Suppressor macrophage (primary cell): ENCODE measurements around the gene SH3BGRL.
"Not testable (repeated sequence)": the region's sequence is repeated elsewhere in the genome, so short reads cannot be mapped to it uniquely, and the experiment has no call there.

Experiments used
- DNase-seq, 4 experiments: peaks; one replicate each; pipeline ENCODE4 v3.0.0-alpha.2; 2020 to 2022

The SH3BGRL gene

GRCh38 chrX:81259714-81260395 lies 58.0 kb downstream of the SH3BGRL start:
- peak in 2 of 4 experiments; percentile 3 to 5 for DNase-seq

GRCh38 chrX:81261576-81261975 lies 59.7 kb downstream of the SH3BGRL start:
- no peak for DNase-seq

- DNase-seq, result no peak
These were observed 61.2 kb downstream of the SH3BGRL start for GRCh38 chrX:81263059-81263458.

GRCh38 chrX:81278616-81279015 lies 76.7 kb downstream of the SH3BGRL start:
- no peak for DNase-seq

- DNase-seq, result no peak
These were observed 78.2 kb downstream of the SH3BGRL start for GRCh38 chrX:81280148-81280547.

GRCh38 chrX:81286075-81286474 lies 84.2 kb downstream of the SH3BGRL start:
- no peak for DNase-seq

GRCh38 chrX:81286608-81287007 lies 84.7 kb downstream of the SH3BGRL start:
- no peak for DNase-seq

GRCh38 chrX:81291996-81292395 lies 90.1 kb downstream of the SH3BGRL start:
- no peak for DNase-seq

- no peak for DNase-seq
These were observed 92.2 kb downstream of the SH3BGRL start for GRCh38 chrX:81294101-81294500.

GRCh38 chrX:81301877-81302276 lies 100.0 kb downstream of the SH3BGRL start:
- no peak for DNase-seq

GRCh38 chrX:81304563-81304962 lies 102.7 kb downstream of the SH3BGRL start:
- DNase-seq, result peak; percentile 1 to 43 (median 26)

- no peak for DNase-seq
These were observed 103.3 kb downstream of the SH3BGRL start for GRCh38 chrX:81305240-81305639.

- DNase-seq, result peak; percentile 1 to 51 (median 36)
These were observed 106.4 kb downstream of the SH3BGRL start for GRCh38 chrX:81308086-81308829.

- DNase-seq, result no peak
These were observed 114.3 kb downstream of the SH3BGRL start for GRCh38 chrX:81316163-81316562.

GRCh38 chrX:81331653-81332052 lies 129.8 kb downstream of the SH3BGRL start:
- peak in 1 of 4 experiments; percentile 12 for DNase-seq

GRCh38 chrX:81336455-81337152 lies 134.7 kb downstream of the SH3BGRL start:
- no peak for DNase-seq

- DNase-seq, result no peak
These were observed 135.9 kb downstream of the SH3BGRL start for GRCh38 chrX:81337805-81338204.

- no peak for DNase-seq
These were observed 137.0 kb downstream of the SH3BGRL start for GRCh38 chrX:81338924-81339323.

- DNase-seq, result not testable (repeated sequence)
These were observed 143.4 kb downstream of the SH3BGRL start for GRCh38 chrX:81345296-81345695.
